ENCODE data around the gene SMG6. TPM values are rescaled to one million over a fixed set of nuclear protein-coding genes. Genes with fewer than 3 reads are reported as not detected.

The SMG6 gene
- total RNA-seq, 1 experiment from 2014 or later, result 28.6 TPM

GRCh38 chr17:2157675-2158395, 145.8 kb downstream of the SMG6 start:
- H3K9me3 Mint-ChIP-seq, result no peaks in the 10 kb centered on the region
- Histone ChIP-seq H3K23me2 (ENCODE audit: insufficient read length, low read depth, low read length, poor library complexity, severe bottlenecking) (no peaks in the 10 kb centered on the region), H3K4me2 (ENCODE audit: insufficient read depth, insufficient read length, low read length) (no peak overlapping the region)

More at GRCh38 chr17:2157675-2158395, 145.8 kb downstream of the SMG6 start:
- Histone ChIP-seq H2BK20ac (ENCODE audit: low read depth, low read length, poor library complexity, severe bottlenecking) (no peak overlapping the region), H4K91ac (ENCODE audit: insufficient read length, low read depth, low read length) (no peak overlapping the region), H3K79me1 (ENCODE audit: insufficient read depth, low read depth, low read length, poor library complexity, severe bottlenecking) (no peaks in the 10 kb centered on the region), H2BK120ac (ENCODE audit: low read depth, low read length, poor library complexity, severe bottlenecking) (no peak overlapping the region), H3K18ac (ENCODE audit: insufficient read length, low read depth, low read length) (no peak overlapping the region), H3K9me3 (ENCODE audit: control insufficient read depth, low read depth, low read length) (no peaks in the 10 kb centered on the region), H4K5ac (ENCODE audit: insufficient read length, low read depth, low read length) (no peak overlapping the region), H2BK5ac (ENCODE audit: insufficient read length, low read length) (no peak overlapping the region), H3K4ac (ENCODE audit: low read depth, low read length) (no peak overlapping the region), H2AFZ (ENCODE audit: low read length) (no peak overlapping the region), H3K27ac (ENCODE audit: insufficient read length, low read depth, low read length) (no peak overlapping the region), H3K14ac (ENCODE audit: insufficient read depth, low read length) (no peak overlapping the region), H2AK5ac (ENCODE audit: insufficient read length, low read length) (no peak overlapping the region), H3K27me3 (ENCODE audit: insufficient read depth, low read length) (no peaks in the 10 kb centered on the region), H3K4me1 (ENCODE audit: insufficient read depth, low read length) (no peaks in the 10 kb centered on the region), H3K9ac (ENCODE audit: extremely low read depth, insufficient read length, low read length) (no peak overlapping the region), H2BK12ac (ENCODE audit: insufficient read length, low read depth, low read length) (no peak overlapping the region), H3K79me2 (ENCODE audit: insufficient read depth, low read length) (no peaks in the 10 kb centered on the region), H2BK15ac (ENCODE audit: low read depth, low read length) (no peak overlapping the region), H3K56ac (ENCODE audit: insufficient read length, low read depth, low read length) (no peak overlapping the region), H4K20me1 (ENCODE audit: control insufficient read depth, insufficient read depth, insufficient read length) (no peaks in the 10 kb centered on the region), H4K8ac (replicated peaks; ENCODE audit: insufficient read length, low read depth, low read length) (no peak overlapping the region), H3T11ph (ENCODE audit: low read length) (no peak overlapping the region), H3K23ac (ENCODE audit: insufficient read length, low read depth, low read length) (no peak overlapping the region)
- Mint-ChIP-seq H3K27me3 (ENCODE audit: low read depth) (no peaks in the 10 kb centered on the region; the same call in 1 of the 2 replicates), H3K27ac (no peak overlapping the region; a peak in 1 of 7 replicates), H3K4me1 (no peaks in the 10 kb centered on the region), H3K36me3 (ENCODE audit: insufficient read depth in 1 of 3, low read depth in 3 of 3) (peaks cover 0 to 8% (median 8%) of the 10 kb centered on the region in 3 experiments; a peak in 5 of 7 replicates), H3K4me3 (no peak overlapping the region)
- no peak for TF ChIP-seq CTCF (conservative IDR thresholded peaks at IDR 0.05)
- DNase-seq, result no peak
- WGBS (ENCODE audit: extremely low coverage, insufficient read length, low lambda C conversion rate), result no CpG with 5 or more reads among the region's 3 CpGs
